Fibroblast of villous mesenchyme (primary cell): Measurements from ENCODE around the gene STARD6. TPM values are rescaled to one million over a fixed set of nuclear protein-coding genes. Genes with fewer than 3 reads are reported as not detected.

Source experiments
- DNase-seq: peaks from one replicate; pipeline ENCODE4 v3.0.0-alpha.2; 2010; ENCODE audit warnings: low read depth
- H3K4me3 ChIP-seq: 2 replicates; pipeline ENCODE4 v1.5.1; 2011; ENCODE audit warnings: low read depth, mild to moderate bottlenecking, low read length
- total RNA-seq: library from RNA; depleted of rRNA; stranded (reverse); fragments of >200 nt; gene quantifications from 2 replicates; pipeline ENCODE4 v1.2.3, GENCODE V29; 2012
- TF ChIP-seq, protein P1 (sequence below): IDR thresholded peaks from 2 replicates; pipeline ENCODE4 v1.5.1; 2012; ENCODE audit warnings: low read depth, mild to moderate bottlenecking, low read length; ENCODE audit not compliant: insufficient read depth

STARD6 gene
- total RNA-seq, 1 donor, result 0.43 TPM

- DNase-seq, result no peak
- TF ChIP-seq, protein P1, sequence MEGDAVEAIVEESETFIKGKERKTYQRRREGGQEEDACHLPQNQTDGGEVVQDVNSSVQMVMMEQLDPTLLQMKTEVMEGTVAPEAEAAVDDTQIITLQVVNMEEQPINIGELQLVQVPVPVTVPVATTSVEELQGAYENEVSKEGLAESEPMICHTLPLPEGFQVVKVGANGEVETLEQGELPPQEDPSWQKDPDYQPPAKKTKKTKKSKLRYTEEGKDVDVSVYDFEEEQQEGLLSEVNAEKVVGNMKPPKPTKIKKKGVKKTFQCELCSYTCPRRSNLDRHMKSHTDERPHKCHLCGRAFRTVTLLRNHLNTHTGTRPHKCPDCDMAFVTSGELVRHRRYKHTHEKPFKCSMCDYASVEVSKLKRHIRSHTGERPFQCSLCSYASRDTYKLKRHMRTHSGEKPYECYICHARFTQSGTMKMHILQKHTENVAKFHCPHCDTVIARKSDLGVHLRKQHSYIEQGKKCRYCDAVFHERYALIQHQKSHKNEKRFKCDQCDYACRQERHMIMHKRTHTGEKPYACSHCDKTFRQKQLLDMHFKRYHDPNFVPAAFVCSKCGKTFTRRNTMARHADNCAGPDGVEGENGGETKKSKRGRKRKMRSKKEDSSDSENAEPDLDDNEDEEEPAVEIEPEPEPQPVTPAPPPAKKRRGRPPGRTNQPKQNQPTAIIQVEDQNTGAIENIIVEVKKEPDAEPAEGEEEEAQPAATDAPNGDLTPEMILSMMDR, result no peak
These were observed 19.4 kb downstream of the STARD6 start for GRCh38 chr18:54338230-54338629.

DNA sequence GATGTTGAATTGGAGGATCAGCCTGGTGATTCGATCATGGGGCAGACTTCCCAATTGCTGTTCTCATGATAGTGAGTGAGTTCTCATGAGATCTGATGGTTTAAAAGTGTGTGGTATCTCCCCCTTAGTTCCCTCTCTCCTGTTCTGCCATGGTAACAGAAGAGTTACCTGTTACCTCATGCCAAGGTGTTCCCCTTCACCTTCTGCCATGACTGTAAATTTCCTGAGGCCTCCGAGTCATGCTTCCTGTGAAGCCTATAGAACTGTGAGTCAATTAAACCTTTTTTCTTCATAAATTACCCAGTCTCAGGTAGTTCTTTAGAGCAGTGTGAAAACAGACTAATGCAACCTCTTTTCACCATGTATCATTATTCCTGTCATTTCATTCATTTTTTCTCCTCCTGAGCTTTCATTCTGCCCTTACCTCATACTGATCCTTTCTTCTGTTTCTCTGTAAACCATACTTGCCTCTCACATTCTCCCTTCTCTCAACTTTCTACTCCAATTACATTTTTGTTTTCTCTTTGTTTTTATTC is 22.0 kb downstream of the STARD6 start:
- DNase-seq, result no peak
- H3K4me3 ChIP-seq, result no peak overlapping the region
- TF ChIP-seq, protein P1, result no peak

More at GRCh38 chr18:54338230-54338629, 19.4 kb downstream of the STARD6 start:
- no peak overlapping the region for H3K4me3 ChIP-seq

- TF ChIP-seq, protein P1, result no peak
- DNase-seq, result no peak
- no peak overlapping the region for H3K4me3 ChIP-seq
These were observed 26.7 kb downstream of the STARD6 start for GRCh38 chr18:54330768-54331548.

- DNase-seq, result no peak
- H3K4me3 ChIP-seq, result no peak overlapping the region
- TF ChIP-seq, protein P1, result no peak
These were observed 27.9 kb downstream of the STARD6 start for GRCh38 chr18:54329787-54330186.

DNA sequence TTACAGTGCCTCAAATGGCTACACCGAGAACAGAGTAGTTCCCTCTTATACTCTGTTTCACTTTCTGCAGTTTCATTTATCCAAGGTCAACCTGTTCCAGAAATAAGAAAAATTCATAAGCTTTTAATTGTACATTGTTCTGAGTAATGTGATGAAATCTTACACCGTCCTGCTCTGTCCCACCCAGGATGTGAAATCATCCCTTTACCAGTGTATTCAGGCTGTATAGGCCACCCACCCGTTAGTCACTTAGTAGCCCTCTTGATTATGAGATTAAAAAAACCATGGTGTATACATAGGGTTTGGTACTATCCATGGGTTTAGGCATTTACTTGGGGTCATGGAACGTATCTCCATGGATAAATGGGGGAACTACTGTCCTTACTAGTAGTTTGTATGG is 29.8 kb downstream of the STARD6 start:
- no peak overlapping the region for H3K4me3 ChIP-seq
- TF ChIP-seq, protein P1, result no peak
- no peak for DNase-seq

- TF ChIP-seq, protein P1, result no peak
- no peak overlapping the region for H3K4me3 ChIP-seq
- no peak for DNase-seq
These were observed 33.7 kb downstream of the STARD6 start for GRCh38 chr18:54323970-54324369.
